Tibial nerve (tissue), 3 donors: ENCODE results near the gene PLXNA4.

Source experiments
- POLR2A ChIP-seq, 2 donors: fragments of 450-650 bp; IDR thresholded peaks; one replicate each; pipeline ENCODE4 v1.6.1; 2017; ENCODE audit warnings: antibody characterized with exemption in 2 of 2, mild to moderate bottlenecking in 2 of 2, moderate library complexity in 2 of 2
- TF ChIP-seq, protein P1 (sequence below), 5 experiments: fragments of 200-600 bp in 3 of 5; fragments of 450-650 bp in 2 of 5; sonication (generic) in 3 of 5; IDR thresholded peaks; one replicate each; pipeline ENCODE4 v1.5.1; 2016 to 2019; ENCODE audit warnings: antibody characterized with exemption in 5 of 5, mild to moderate bottlenecking in 3 of 5, moderate library complexity in 2 of 5

DNA sequence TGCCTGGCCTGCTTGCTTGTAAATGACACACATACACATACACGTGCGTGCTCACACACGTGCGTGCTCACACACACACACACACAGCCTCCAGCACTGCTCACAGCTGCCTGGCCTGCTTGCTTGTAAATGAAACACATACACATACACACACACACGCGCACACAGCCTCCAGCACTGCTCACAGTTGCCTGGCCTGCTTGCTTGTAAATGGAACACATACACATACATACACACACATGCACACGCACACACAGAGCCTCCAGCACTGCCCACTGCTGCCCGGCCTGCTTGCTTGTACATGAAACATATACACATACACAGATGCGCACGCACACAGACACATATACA lies 397.2 kb downstream of the PLXNA4 start:
- TF ChIP-seq, protein P1, sequence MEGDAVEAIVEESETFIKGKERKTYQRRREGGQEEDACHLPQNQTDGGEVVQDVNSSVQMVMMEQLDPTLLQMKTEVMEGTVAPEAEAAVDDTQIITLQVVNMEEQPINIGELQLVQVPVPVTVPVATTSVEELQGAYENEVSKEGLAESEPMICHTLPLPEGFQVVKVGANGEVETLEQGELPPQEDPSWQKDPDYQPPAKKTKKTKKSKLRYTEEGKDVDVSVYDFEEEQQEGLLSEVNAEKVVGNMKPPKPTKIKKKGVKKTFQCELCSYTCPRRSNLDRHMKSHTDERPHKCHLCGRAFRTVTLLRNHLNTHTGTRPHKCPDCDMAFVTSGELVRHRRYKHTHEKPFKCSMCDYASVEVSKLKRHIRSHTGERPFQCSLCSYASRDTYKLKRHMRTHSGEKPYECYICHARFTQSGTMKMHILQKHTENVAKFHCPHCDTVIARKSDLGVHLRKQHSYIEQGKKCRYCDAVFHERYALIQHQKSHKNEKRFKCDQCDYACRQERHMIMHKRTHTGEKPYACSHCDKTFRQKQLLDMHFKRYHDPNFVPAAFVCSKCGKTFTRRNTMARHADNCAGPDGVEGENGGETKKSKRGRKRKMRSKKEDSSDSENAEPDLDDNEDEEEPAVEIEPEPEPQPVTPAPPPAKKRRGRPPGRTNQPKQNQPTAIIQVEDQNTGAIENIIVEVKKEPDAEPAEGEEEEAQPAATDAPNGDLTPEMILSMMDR (IDR thresholded peaks at IDR 0.05): no peak
- TF ChIP-seq POLR2A (IDR thresholded peaks at IDR 0.05): no peak
